Activated T-cell treated with anti-CD3 and anti-CD28 coated beads for 48 hours (primary cell): ENCODE measurements around the gene TMEM175.
"Not testable (repeated sequence)": the region's sequence is repeated elsewhere in the genome, so short reads cannot be mapped to it uniquely, and the experiment has no call there.

Source experiments
- DNase-seq: peaks from one replicate; pipeline ENCODE4 v3.0.0-alpha.2; 2020; ENCODE audit warnings: low read depth

The TMEM175 gene

GRCh38 chr4:970854-971520 is 38.7 kb downstream of the TMEM175 start:
- DNase-seq, result no peak

GRCh38 chr4:971666-972500 is 39.6 kb downstream of the TMEM175 start:
- no peak for DNase-seq

DNA sequence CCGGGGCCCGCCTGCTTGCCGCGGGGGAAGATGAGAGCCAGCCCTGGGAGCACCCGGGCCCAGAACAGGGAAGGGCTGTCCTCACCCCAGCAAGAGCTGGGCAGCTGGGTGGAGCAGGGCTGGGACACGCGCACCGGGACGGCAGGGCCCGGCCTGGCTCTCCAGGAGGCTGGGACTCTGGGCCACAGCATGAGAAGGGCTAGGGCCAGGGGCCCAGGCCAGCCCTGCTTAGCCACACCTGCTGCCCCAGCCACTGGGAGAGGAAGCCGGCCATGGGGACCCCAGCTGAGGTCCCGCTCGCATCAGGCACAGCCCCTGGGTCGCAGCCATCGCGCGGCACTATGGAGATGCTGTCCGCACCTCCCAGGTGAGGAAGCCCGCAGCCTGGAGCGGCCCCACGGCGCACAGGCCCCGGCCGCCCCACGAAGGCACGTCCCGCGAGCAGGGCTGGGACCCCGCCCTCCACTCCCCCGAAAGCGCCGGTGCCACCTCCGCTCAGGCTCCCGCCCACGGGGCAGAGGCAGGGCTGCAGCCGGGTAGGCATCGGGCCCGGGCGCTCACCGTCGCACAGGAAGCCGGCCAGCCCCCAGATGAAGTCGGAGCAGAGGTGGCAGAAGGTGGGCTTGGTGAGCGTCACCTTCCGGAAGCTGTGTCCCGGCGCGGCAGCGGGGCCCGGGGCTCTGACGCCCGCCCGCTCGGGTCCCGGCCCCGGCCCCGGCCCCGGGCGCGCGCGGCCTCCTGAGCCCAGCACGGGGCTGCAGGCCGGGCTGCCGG is 40.6 kb downstream of the TMEM175 start:
- peak; percentile 41 for DNase-seq

- peak; percentile 88 for DNase-seq
These were observed 41.5 kb downstream of the TMEM175 start, which contains the start of gene DGKQ for GRCh38 chr4:973431-974397. Gene DGKQ, minus strand, starts transcription at chr4:973569. Its CDS starts 87 bp downstream, at chr4:973482.

GRCh38 chr4:974668-975067 is 42.4 kb downstream of the TMEM175 start:
- DNase-seq, result no peak

GRCh38 chr4:976016-976415 is 43.8 kb downstream of the TMEM175 start:
- not testable (repeated sequence) for DNase-seq

- DNase-seq, result no peak
These were observed 46.9 kb downstream of the TMEM175 start for GRCh38 chr4:978957-979701.

GRCh38 chr4:982291-982690 is 50.0 kb downstream of the TMEM175 start:
- DNase-seq, result no peak

DNA sequence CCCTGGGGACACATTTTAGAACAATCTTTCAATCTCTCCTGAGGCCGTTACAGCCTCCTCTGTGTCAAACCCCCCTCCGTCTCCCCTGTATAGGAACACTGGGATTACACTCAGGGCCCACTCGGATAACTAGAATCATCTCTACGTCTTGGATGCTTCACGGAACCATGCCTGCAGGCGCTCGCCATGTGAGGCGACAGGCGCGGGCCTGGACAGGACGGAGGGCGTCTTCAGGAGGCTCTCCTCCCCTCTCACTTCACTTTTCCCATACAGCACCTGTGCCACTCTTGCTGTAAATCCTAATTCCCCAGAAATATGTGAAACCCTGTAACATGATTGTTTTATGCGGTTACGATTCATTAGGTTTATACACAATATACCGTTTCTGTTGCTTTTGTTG is 50.6 kb downstream of the TMEM175 start:
- no peak for DNase-seq

- DNase-seq, result no peak
These were observed 52.2 kb downstream of the TMEM175 start for GRCh38 chr4:984336-985054.

- DNase-seq, result peak; percentile 76
These were observed 53.0 kb downstream of the TMEM175 start for GRCh38 chr4:985123-985830.

DNA sequence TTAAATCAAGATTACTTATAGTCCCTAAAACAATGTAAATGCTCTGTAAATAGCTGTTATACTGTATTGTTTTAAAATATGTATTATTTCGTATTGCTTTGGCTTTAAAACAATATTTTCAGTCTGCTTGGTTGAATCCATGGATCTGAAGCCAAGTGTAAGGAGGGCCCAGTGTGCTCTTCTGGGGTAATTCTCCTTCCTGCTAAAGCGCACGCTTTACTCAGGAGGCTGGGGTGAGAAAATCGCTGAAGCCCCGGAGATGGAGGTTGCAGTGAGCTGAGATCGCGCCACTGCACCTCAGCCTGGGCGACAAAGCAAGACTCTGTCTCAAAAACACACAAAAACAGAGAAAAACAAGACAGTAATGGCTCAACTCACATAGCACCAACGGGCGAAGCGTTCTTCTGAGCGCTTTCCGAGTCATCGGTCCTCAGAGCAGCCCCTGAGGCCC is 54.2 kb downstream of the TMEM175 start:
- no peak for DNase-seq

- DNase-seq, result peak; percentile 84
These were observed 54.8 kb downstream of the TMEM175 start, which contains the start of gene IDUA for GRCh38 chr4:986879-987623. Gene IDUA, plus strand, starts transcription at chr4:987044. Its CDS starts 41 bp downstream, at chr4:987085.

GRCh38 chr4:987624-988513 is 55.6 kb downstream of the TMEM175 start:
- DNase-seq, result no peak

- no peak for DNase-seq
These were observed 56.8 kb downstream of the TMEM175 start for GRCh38 chr4:988726-989721.
